Kidney (tissue), 14 donors: ENCODE data around the gene SYT6. TPM values are rescaled to one million over a fixed set of nuclear protein-coding genes. Genes with fewer than 3 reads are reported as not detected.

Experiments
- DNase-seq, 5 donors: peaks; one replicate each; pipeline ENCODE4 v3.0.0-alpha.2; 2013 to 2020
- FAIRE-seq: peaks from 2 replicates; lab custom pipeline; 2012; peaks lifted over from hg19 to GRCh38; lab: Jason Lieb, UNC
- H3K27ac ChIP-seq, 2 donors: one replicate each; pipeline ENCODE4 v1.7.0; 2013; ENCODE audit warnings: low read depth in 2 of 2, low read length in 2 of 2, inconsistent platforms in 1 of 2
- H3K27me3 ChIP-seq: one replicate; pipeline ENCODE4 v1.7.1; 2013; ENCODE audit warnings: low read length, inconsistent platforms; ENCODE audit not compliant: control insufficient read depth, insufficient read depth
- H3K36me3 ChIP-seq, 3 donors: one replicate each; pipeline versions ENCODE4 v1.7.0 to v1.7.1; 2013; ENCODE audit warnings: low read length in 3 of 3, control low read depth in 1 of 3, inconsistent platforms in 1 of 3; ENCODE audit not compliant: insufficient read depth in 3 of 3, control insufficient read depth in 2 of 3
- H3K4me1 ChIP-seq, 3 donors: one replicate each; pipeline versions ENCODE4 v1.7.0 to v1.7.1; 2013; ENCODE audit warnings: low read length in 3 of 3, inconsistent platforms in 1 of 3, low read depth in 1 of 3; ENCODE audit not compliant: control insufficient read depth in 2 of 3, insufficient read depth in 2 of 3
- H3K4me3 ChIP-seq, 3 donors: one replicate each; pipeline versions ENCODE4 v1.7.0 to v1.8.1; 2013; ENCODE audit warnings: low read length in 3 of 3, control low read depth in 1 of 3, inconsistent platforms in 1 of 3
- H3K9ac ChIP-seq, 3 donors: one replicate each; pipeline versions ENCODE4 v1.7.0 to v1.7.1; 2013; ENCODE audit warnings: low read length in 3 of 3, control low read depth in 1 of 3, inconsistent platforms in 1 of 3
- H3K9me3 ChIP-seq, 3 donors: one replicate each; pipeline versions ENCODE4 v1.7.0 to v1.7.1; 2013; ENCODE audit warnings: low read length in 3 of 3, control low read depth in 1 of 3, inconsistent platforms in 1 of 3; ENCODE audit not compliant: control insufficient read depth in 2 of 3, insufficient read depth in 1 of 3
- CTCF ChIP-seq: IDR thresholded peaks from 3 replicates; pipeline ENCODE4 v1.5.1; 2012; ENCODE audit warnings: mild to moderate bottlenecking, moderate library complexity, borderline replicate concordance; ENCODE audit not compliant: insufficient read depth; ENCODE audit errors: extremely low read depth
- intact Hi-C: fragments of 100-400 bp; cut with DNase I; formaldehyde crosslinking; loops from one replicate; pipeline ENCODE4 v1.11.1; 2022
- polyA plus RNA-seq: library from polyadenylated mRNA; stranded (reverse); fragments of 350-450 nt; fragmentation: Illumina TruSeq; extraction: RNeasy Lipid Tissue Mini Kit (QIAGEN cat#74804); gene quantifications from one replicate; pipeline ENCODE4 v1.2.3, GENCODE V29; 2014; ENCODE audit warnings: low read depth, low replicate concordance; ENCODE audit not compliant: insufficient read depth
- total RNA-seq: library from RNA; stranded (reverse); fragmentation: NEBNext Ultra II Directional; extraction: Animal tissue kit (Norgen Biotek cat#: 25700); gene quantifications from one replicate; pipeline ENCODE4 v1.2.1, GENCODE V29; 2021
- donor health status: control.
- donor health status: control.
- donor health status: control.
- donor health status: control.
- donor health status: control.
- donor health status: DM: yes; HTN: yes; CAD: no.
- donor health status: Normal renal cell carcinoma (clear cell type).

Gene SYT6
- total and polyA plus RNA-seq, 2 donors from 2014 or later = 0.06 to 1.7 TPM

GRCh38 chr1:114114185-114115094 is 39.2 kb downstream of the SYT6 start:
- Histone ChIP-seq H3K4me1 (no peaks in the 10 kb centered on the region), H3K27ac (no peak overlapping the region), H3K4me3 (no peak overlapping the region), H3K9ac (no peak overlapping the region), H3K9me3 (no peaks in the 10 kb centered on the region), H3K36me3 (no peaks in the 10 kb centered on the region), H3K27me3 (no peaks in the 10 kb centered on the region)
- TF ChIP-seq CTCF = no peak
- FAIRE-seq (no peak), DNase-seq (no peak)
- intact Hi-C loops = no loop called here

GRCh38 chr1:114113411-114114184 is 40.1 kb downstream of the SYT6 start:
- no peak for TF ChIP-seq CTCF
- Histone ChIP-seq H3K9ac (no peak overlapping the region), H3K36me3 (no peaks in the 10 kb centered on the region), H3K27ac (no peak overlapping the region), H3K27me3 (no peaks in the 10 kb centered on the region), H3K4me3 (no peak overlapping the region), H3K9me3 (no peaks in the 10 kb centered on the region), H3K4me1 (no peaks in the 10 kb centered on the region)
- DNase-seq (no peak), FAIRE-seq (no peak)
- intact Hi-C loops = no loop called here

- intact Hi-C loops = no loop called here
- Histone ChIP-seq H3K9me3 (no peaks in the 10 kb centered on the region), H3K9ac (no peak overlapping the region), H3K4me3 (no peak overlapping the region), H3K27me3 (no peaks in the 10 kb centered on the region), H3K27ac (no peak overlapping the region), H3K36me3 (no peaks in the 10 kb centered on the region), H3K4me1 (no peaks in the 10 kb centered on the region)
- DNase-seq (no peak), FAIRE-seq (no peak)
- no peak for TF ChIP-seq CTCF
These were observed 40.9 kb downstream of the SYT6 start for GRCh38 chr1:114112775-114113174.
